ENCODE measurements around the gene EMC7.

Gene EMC7

GRCh38 chr15:34049112-34049511, 52.5 kb downstream of the EMC7 start:
- H3K27me3 ChIP-seq (ENCODE audit: control insufficient read depth in 1 of 2, insufficient read depth in 1 of 2, low read length in 2 of 2): no peaks in the 10 kb centered on the region
- no peak overlapping the region for H3K18ac ChIP-seq (ENCODE audit: low read depth in 1 of 2, low read length in 2 of 2)
- no peak overlapping the region for H3K23ac ChIP-seq (ENCODE audit: low read length in 2 of 2)
- DNase-seq: peak; percentile 81
- peaks cover 18% of the 10 kb centered on the region for H3K4me1 ChIP-seq (ENCODE audit: control insufficient read depth, insufficient read depth, low read depth, low read length)
- no peak overlapping the region for H4K8ac ChIP-seq (ENCODE audit: low read length)
- H3K36me3 ChIP-seq (ENCODE audit: control insufficient read depth in 1 of 2, insufficient read depth in 2 of 2, low read depth in 1 of 2, low read length in 2 of 2): no peaks in the 10 kb centered on the region
- no peak overlapping the region for H3K4me2 ChIP-seq (ENCODE audit: low read length, poor library complexity, severe bottlenecking)
- H3K27ac ChIP-seq (ENCODE audit: low read length, poor library complexity, severe bottlenecking): peak overlapping the region; percentile 89
- no peak overlapping the region for H3K14ac ChIP-seq (ENCODE audit: low read length in 2 of 2)
- no peak overlapping the region for H2BK12ac ChIP-seq (ENCODE audit: low read length in 2 of 2)
- no peak overlapping the region for H2AFZ ChIP-seq (ENCODE audit: low read depth, low read length)
- H3K4ac ChIP-seq (ENCODE audit: low read depth in 1 of 2, low read length in 2 of 2): no peak overlapping the region
- H3K79me1 ChIP-seq (replicated peaks; ENCODE audit: low read length, poor library complexity, severe bottlenecking): no peaks in the 10 kb centered on the region
- no peak overlapping the region for H3K4me3 ChIP-seq (ENCODE audit: insufficient read depth in 1 of 2, low read depth in 1 of 2, low read length in 2 of 2)
- 69% methylated on average over 2 of the region's 2 CpGs for WGBS
- no peak overlapping the region for H2BK15ac ChIP-seq (ENCODE audit: low read depth, poor library complexity, severe bottlenecking)
- no peak overlapping the region for H2BK5ac ChIP-seq (ENCODE audit: low read depth, low read length, poor library complexity, severe bottlenecking)
- H2BK120ac ChIP-seq (ENCODE audit: low read depth, low read length): no peak overlapping the region
- H2AK5ac ChIP-seq (ENCODE audit: low read length, severe bottlenecking): no peak overlapping the region
- peaks cover 21% of the 10 kb centered on the region for H3K9me3 ChIP-seq (ENCODE audit: control insufficient read depth, low read length)
- H3K9ac ChIP-seq (ENCODE audit: low read length): no peak overlapping the region
- no peak overlapping the region for H4K91ac ChIP-seq (ENCODE audit: low read length)

- Histone ChIP-seq H2BK120ac (ENCODE audit: low read depth, low read length) (no peak overlapping the region), H2AK5ac (ENCODE audit: low read length, severe bottlenecking) (peak overlapping the region; percentile 11), H3K9me3 (ENCODE audit: control insufficient read depth, low read length) (peaks cover 21% of the 10 kb centered on the region), H3K4me1 (ENCODE audit: control insufficient read depth, insufficient read depth, low read depth, low read length) (peaks cover 18% of the 10 kb centered on the region), H3K4me2 (ENCODE audit: low read length, poor library complexity, severe bottlenecking) (no peak overlapping the region), H3K18ac (ENCODE audit: low read depth in 1 of 2, low read length in 2 of 2) (peak overlapping the region; percentile 25 to 42), H2BK12ac (ENCODE audit: low read length in 2 of 2) (peak overlapping the region; percentile 66 to 79), H2BK5ac (ENCODE audit: low read depth, low read length, poor library complexity, severe bottlenecking) (peak overlapping the region; percentile 78), H3K9ac (ENCODE audit: low read length) (no peak overlapping the region), H3K4ac (ENCODE audit: low read depth in 1 of 2, low read length in 2 of 2) (no peak overlapping the region), H4K8ac (ENCODE audit: low read length) (peak overlapping the region; percentile 23), H3K14ac (ENCODE audit: low read length in 2 of 2) (peak overlapping the region in 1 of 2 experiments; percentile 39), H3K23ac (ENCODE audit: low read length in 2 of 2) (no peak overlapping the region), H3K79me1 (replicated peaks; ENCODE audit: low read length, poor library complexity, severe bottlenecking) (no peaks in the 10 kb centered on the region), H2AFZ (ENCODE audit: low read depth, low read length) (no peak overlapping the region), H2BK15ac (ENCODE audit: low read depth, poor library complexity, severe bottlenecking) (no peak overlapping the region), H3K36me3 (ENCODE audit: control insufficient read depth in 1 of 2, insufficient read depth in 2 of 2, low read depth in 1 of 2, low read length in 2 of 2) (no peaks in the 10 kb centered on the region), H3K4me3 (ENCODE audit: insufficient read depth in 1 of 2, low read depth in 1 of 2, low read length in 2 of 2) (no peak overlapping the region), H3K27me3 (ENCODE audit: control insufficient read depth in 1 of 2, insufficient read depth in 1 of 2, low read length in 2 of 2) (no peaks in the 10 kb centered on the region), H4K91ac (ENCODE audit: low read length) (peak overlapping the region; percentile 35), H3K27ac (ENCODE audit: low read length, poor library complexity, severe bottlenecking) (peak overlapping the region; percentile 89)
- DNase-seq: peak; percentile 69
- WGBS: 76% methylated on average over 10 of the region's 10 CpGs
Measured at GRCh38 chr15:34047893-34048775, 53.5 kb downstream of the EMC7 start.

- Histone ChIP-seq H4K91ac (ENCODE audit: low read length) (no peak overlapping the region), H3K4me2 (ENCODE audit: low read length, poor library complexity, severe bottlenecking) (no peak overlapping the region), H2BK120ac (ENCODE audit: low read depth, low read length) (no peak overlapping the region), H3K9ac (ENCODE audit: low read length) (no peak overlapping the region), H3K18ac (ENCODE audit: low read depth in 1 of 2, low read length in 2 of 2) (peak overlapping the region in 1 of 2 experiments; percentile 57), H3K9me3 (ENCODE audit: control insufficient read depth, low read length) (peaks cover 16% of the 10 kb centered on the region), H3K4me1 (ENCODE audit: control insufficient read depth, insufficient read depth, low read depth, low read length) (peaks cover 18% of the 10 kb centered on the region), H2BK12ac (ENCODE audit: low read length in 2 of 2) (no peak overlapping the region), H2BK5ac (ENCODE audit: low read depth, low read length, poor library complexity, severe bottlenecking) (no peak overlapping the region), H3K4ac (ENCODE audit: low read depth in 1 of 2, low read length in 2 of 2) (no peak overlapping the region), H4K8ac (ENCODE audit: low read length) (no peak overlapping the region), H3K23ac (ENCODE audit: low read length in 2 of 2) (no peak overlapping the region), H2AFZ (ENCODE audit: low read depth, low read length) (no peak overlapping the region), H3K36me3 (ENCODE audit: control insufficient read depth in 1 of 2, insufficient read depth in 2 of 2, low read depth in 1 of 2, low read length in 2 of 2) (no peaks in the 10 kb centered on the region), H3K14ac (ENCODE audit: low read length in 2 of 2) (no peak overlapping the region), H2BK15ac (ENCODE audit: low read depth, poor library complexity, severe bottlenecking) (no peak overlapping the region), H3K27me3 (ENCODE audit: control insufficient read depth in 1 of 2, insufficient read depth in 1 of 2, low read length in 2 of 2) (no peaks in the 10 kb centered on the region), H3K27ac (ENCODE audit: low read length, poor library complexity, severe bottlenecking) (no peak overlapping the region), H2AK5ac (ENCODE audit: low read length, severe bottlenecking) (peak overlapping the region; percentile 4), H3K4me3 (ENCODE audit: insufficient read depth in 1 of 2, low read depth in 1 of 2, low read length in 2 of 2) (no peak overlapping the region), H3K79me1 (replicated peaks; ENCODE audit: low read length, poor library complexity, severe bottlenecking) (no peaks in the 10 kb centered on the region)
- no peak for DNase-seq
- WGBS: 95% methylated on average over 9 of the region's 16 CpGs
Measured at GRCh38 chr15:34046471-34047145, 55.1 kb downstream of the EMC7 start.

- H3K27ac ChIP-seq (ENCODE audit: low read length, poor library complexity, severe bottlenecking): no peak overlapping the region
- 76% methylated on average over 2 of the region's 2 CpGs for WGBS
Measured at GRCh38 chr15:34043813-34044212, 57.8 kb downstream of the EMC7 start.

More at GRCh38 chr15:34043813-34044212, 57.8 kb downstream of the EMC7 start:
- Histone ChIP-seq H2AK5ac (ENCODE audit: low read length, severe bottlenecking) (no peak overlapping the region), H3K4me1 (ENCODE audit: control insufficient read depth, insufficient read depth, low read depth, low read length) (peaks cover 19% of the 10 kb centered on the region), H3K27me3 (ENCODE audit: control insufficient read depth in 1 of 2, insufficient read depth in 1 of 2, low read length in 2 of 2) (no peaks in the 10 kb centered on the region), H2BK120ac (ENCODE audit: low read depth, low read length) (no peak overlapping the region), H3K14ac (ENCODE audit: low read length in 2 of 2) (no peak overlapping the region), H4K8ac (ENCODE audit: low read length) (no peak overlapping the region), H2BK15ac (ENCODE audit: low read depth, poor library complexity, severe bottlenecking) (no peak overlapping the region), H2BK5ac (ENCODE audit: low read depth, low read length, poor library complexity, severe bottlenecking) (no peak overlapping the region), H3K36me3 (ENCODE audit: control insufficient read depth in 1 of 2, insufficient read depth in 2 of 2, low read depth in 1 of 2, low read length in 2 of 2) (no peaks in the 10 kb centered on the region), H3K4me3 (ENCODE audit: insufficient read depth in 1 of 2, low read depth in 1 of 2, low read length in 2 of 2) (no peak overlapping the region), H3K79me1 (replicated peaks; ENCODE audit: low read length, poor library complexity, severe bottlenecking) (no peaks in the 10 kb centered on the region), H3K9ac (ENCODE audit: low read length) (no peak overlapping the region), H3K4me2 (ENCODE audit: low read length, poor library complexity, severe bottlenecking) (no peak overlapping the region), H3K4ac (ENCODE audit: low read depth in 1 of 2, low read length in 2 of 2) (no peak overlapping the region), H3K23ac (ENCODE audit: low read length in 2 of 2) (no peak overlapping the region), H3K9me3 (ENCODE audit: control insufficient read depth, low read length) (no peaks in the 10 kb centered on the region), H2AFZ (ENCODE audit: low read depth, low read length) (no peak overlapping the region), H4K91ac (ENCODE audit: low read length) (no peak overlapping the region), H3K18ac (ENCODE audit: low read depth in 1 of 2, low read length in 2 of 2) (no peak overlapping the region), H2BK12ac (ENCODE audit: low read length in 2 of 2) (no peak overlapping the region)
- DNase-seq: no peak

Data from mesenchymal stem cell (in vitro differentiated cells and primary cell).